ENCODE measurements around the gene CATSPERB. TPM values are rescaled to one million over a fixed set of nuclear protein-coding genes. Genes with fewer than 3 reads are reported as not detected.

The CATSPERB gene
- total and polyA plus RNA-seq, 9 of the 15 experiments (the other 6 are each of a cell fraction or from before 2014, with no cell fraction given): 0.05 to 1.4 (median 0.89) TPM

- CTCF ChIA-PET (ENCODE audit: low intra/inter-chr PET ratio): no interaction called here
- no peak overlapping the region for H3K27ac ChIP-seq (ENCODE audit: extremely low read depth, low read depth, low read length)
- no peak for TF ChIP-seq ZC3H4 (CRISPR knock-in tag; IDR thresholded peaks at IDR 0.05; ENCODE audit: borderline replicate concordance)
- TF ChIP-seq FOXP4 (CRISPR knock-in tag; IDR thresholded peaks at IDR 0.05; ENCODE audit: borderline replicate concordance): no peak
- no peak for TF ChIP-seq KAT8 (IDR thresholded peaks at IDR 0.05; ENCODE audit: low read depth)
- no peak for TF ChIP-seq E2F4 (CRISPR knock-in tag; IDR thresholded peaks at IDR 0.05; ENCODE audit: low read depth)
- no peak for TF ChIP-seq CCAR2 (IDR thresholded peaks at IDR 0.05; ENCODE audit: low read depth, low read length)
- TF ChIP-seq RREB1 (CRISPR knock-in tag; IDR thresholded peaks at IDR 0.05): no peak
- TF ChIP-seq FOXP1 (CRISPR knock-in tag; IDR thresholded peaks at IDR 0.05): no peak
- no peak for TF ChIP-seq JUNB (CRISPR knock-in tag; conservative IDR thresholded peaks at IDR 0.05)
- TF ChIP-seq MEIS2 (IDR thresholded peaks at IDR 0.05; ENCODE audit: partially characterized antibody): no peak
- BruUV-seq (replicated peaks): no TSS peak
- no peaks in the 10 kb centered on the region for H3K36me3 ChIP-seq (ENCODE audit: control insufficient read depth, insufficient read depth, low read length)
- FAIRE-seq (no peak), DNase-seq (ENCODE audit: extremely low read depth in 1 of 4, low spot score in 3 of 4) (no peak), ATAC-seq (no peak)
- H2AFZ ChIP-seq (ENCODE audit: low read depth, low read length): no peak overlapping the region
- H3K27me3 ChIP-seq (ENCODE audit: control insufficient read depth in 2 of 2, insufficient read depth in 2 of 2, low read length in 2 of 2): peaks cover 0 to 20% of the 10 kb centered on the region in 2 experiments; a peak in 2 of 5 replicates
- no peaks in the 10 kb centered on the region for H4K20me1 ChIP-seq (replicated peaks; ENCODE audit: control insufficient read depth, insufficient read depth, low read length)
- H3K4me2 ChIP-seq (ENCODE audit: insufficient read depth, low read length): no peak overlapping the region
- H3K4me1 ChIP-seq (replicated peaks in 1 of 2; ENCODE audit: control insufficient read depth in 2 of 2, insufficient read depth in 2 of 2, low read length in 2 of 2): peaks cover 0 to 11% of the 10 kb centered on the region in 2 experiments; a peak in 2 of 5 replicates
- no peak overlapping the region for H3K9ac ChIP-seq (ENCODE audit: insufficient read depth in 1 of 2, low read depth in 2 of 2, low read length in 2 of 2)
- POLR2A ChIA-PET: no interaction called here
- no peaks in the 10 kb centered on the region for H3K9me1 ChIP-seq (ENCODE audit: control insufficient read depth, insufficient read depth, low read length)
- intact Hi-C loops (cut with micrococcal nuclease): no loop called here
- H3K79me2 ChIP-seq (ENCODE audit: control insufficient read depth, insufficient read depth, low read length): no peaks in the 10 kb centered on the region
- in situ Hi-C loops (cut with MboI): no loop called here
- H3K4me3 ChIP-seq: no peak overlapping the region
- H3K9me3 ChIP-seq (replicated peaks; ENCODE audit: control insufficient read depth, insufficient read depth, low read depth, low read length): no peaks in the 10 kb centered on the region
Measured at GRCh38 chr14:91573528-91573893, 158.4 kb downstream of the CATSPERB start.
